Duodenal mucosa (tissue), 2 donors: Measurements from ENCODE around the gene SOX18.

Experiments
- H3K27ac ChIP-seq: one replicate; pipeline ENCODE4 v1.7.0; 2013; ENCODE audit warnings: low read depth, low read length
- H3K27me3 ChIP-seq, 2 donors: one replicate each; pipeline ENCODE4 v1.7.0; 2013; ENCODE audit warnings: low read length in 2 of 2, control low read depth in 1 of 2; ENCODE audit not compliant: insufficient read depth in 2 of 2, control insufficient read depth in 1 of 2
- H3K36me3 ChIP-seq, 2 donors: one replicate each; pipeline ENCODE4 v1.7.0; 2013; ENCODE audit warnings: low read length in 2 of 2, control low read depth in 1 of 2; ENCODE audit not compliant: insufficient read depth in 2 of 2, control insufficient read depth in 1 of 2
- H3K4me1 ChIP-seq, 2 donors: one replicate each; pipeline ENCODE4 v1.7.0; 2013; ENCODE audit warnings: low read length in 2 of 2, control low read depth in 1 of 2; ENCODE audit not compliant: insufficient read depth in 2 of 2, control insufficient read depth in 1 of 2
- H3K4me3 ChIP-seq, 2 donors: one replicate each; pipeline ENCODE4 v1.7.0; 2013; ENCODE audit warnings: low read length in 2 of 2, low read depth in 1 of 2
- H3K9ac ChIP-seq, 2 donors: one replicate each; pipeline ENCODE4 v1.7.0; 2013; ENCODE audit warnings: low read length in 2 of 2, low read depth in 1 of 2
- H3K9me3 ChIP-seq, 2 donors: one replicate each; pipeline ENCODE4 v1.7.0; 2013; ENCODE audit warnings: low read length in 2 of 2, control low read depth in 1 of 2; ENCODE audit not compliant: control insufficient read depth in 1 of 2

Gene SOX18

GRCh38 chr20:64044484-64045247, 4.8 kb downstream of the SOX18 start:
- H3K27me3 ChIP-seq: peaks cover 52 to 72% of the 10 kb centered on the region in 2 donors
- no peaks in the 10 kb centered on the region for H3K9me3 ChIP-seq
- peaks cover 0 to 1% of the 10 kb centered on the region in 2 donors for H3K4me1 ChIP-seq
- no peak overlapping the region for H3K27ac ChIP-seq
- no peak overlapping the region for H3K9ac ChIP-seq
- no peaks in the 10 kb centered on the region for H3K36me3 ChIP-seq
- no peak overlapping the region for H3K4me3 ChIP-seq

- no peaks in the 10 kb centered on the region for H3K36me3 ChIP-seq
- H3K27me3 ChIP-seq: peaks cover 56 to 76% of the 10 kb centered on the region in 2 donors
- H3K4me1 ChIP-seq: peaks cover 3 to 7% of the 10 kb centered on the region in 2 donors
- H3K9me3 ChIP-seq: no peaks in the 10 kb centered on the region
- H3K4me3 ChIP-seq: no peak overlapping the region
- H3K27ac ChIP-seq: no peak overlapping the region
- no peak overlapping the region for H3K9ac ChIP-seq
These were observed 5.7 kb downstream of the SOX18 start for GRCh38 chr20:64043768-64044167.

GRCh38 chr20:64042054-64042781, 7.2 kb downstream of the SOX18 start:
- Histone ChIP-seq H3K4me3 (peak overlapping the region; percentile 17 to 55), H3K9ac (no peak overlapping the region), H3K4me1 (peaks cover 7% of the 10 kb centered on the region in 2 donors), H3K27me3 (peaks cover 56 to 74% of the 10 kb centered on the region in 2 donors), H3K36me3 (no peaks in the 10 kb centered on the region), H3K27ac (no peak overlapping the region), H3K9me3 (no peaks in the 10 kb centered on the region)

GRCh38 chr20:64041781-64042053, 7.7 kb downstream of the SOX18 start:
- Histone ChIP-seq H3K9me3 (no peaks in the 10 kb centered on the region), H3K27ac (no peak overlapping the region), H3K4me1 (peaks cover 7 to 12% of the 10 kb centered on the region in 2 donors), H3K36me3 (no peaks in the 10 kb centered on the region), H3K9ac (no peak overlapping the region), H3K27me3 (peaks cover 57 to 75% of the 10 kb centered on the region in 2 donors), H3K4me3 (peak overlapping the region; percentile 17 to 55)

GRCh38 chr20:64041040-64041780, 8.2 kb downstream of the SOX18 start:
- Histone ChIP-seq H3K36me3 (no peaks in the 10 kb centered on the region), H3K4me1 (peaks cover 7 to 15% of the 10 kb centered on the region in 2 donors), H3K9me3 (no peaks in the 10 kb centered on the region), H3K27me3 (peaks cover 58 to 75% of the 10 kb centered on the region in 2 donors), H3K4me3 (no peak overlapping the region), H3K9ac (no peak overlapping the region), H3K27ac (no peak overlapping the region)

- H3K27ac ChIP-seq: no peak overlapping the region
- no peak overlapping the region for H3K4me3 ChIP-seq
- H3K4me1 ChIP-seq: peaks cover 7 to 22% of the 10 kb centered on the region in 2 donors
- H3K9me3 ChIP-seq: no peaks in the 10 kb centered on the region
- H3K27me3 ChIP-seq: peaks cover 53 to 75% of the 10 kb centered on the region in 2 donors
- H3K36me3 ChIP-seq: no peaks in the 10 kb centered on the region
- no peak overlapping the region for H3K9ac ChIP-seq
These were observed 9.0 kb downstream of the SOX18 start for GRCh38 chr20:64040231-64041039.

GRCh38 chr20:64039293-64040160, 9.9 kb downstream of the SOX18 start:
- Histone ChIP-seq H3K27ac (no peak overlapping the region), H3K9ac (no peak overlapping the region), H3K4me1 (peaks cover 7 to 22% of the 10 kb centered on the region in 2 donors), H3K4me3 (peak overlapping the region in 1 of 2 donors; percentile 55), H3K36me3 (peaks cover 0 to 8% of the 10 kb centered on the region in 2 donors), H3K9me3 (no peaks in the 10 kb centered on the region), H3K27me3 (peaks cover 48 to 68% of the 10 kb centered on the region in 2 donors)

GRCh38 chr20:64038565-64039292, 10.7 kb downstream of the SOX18 start:
- no peaks in the 10 kb centered on the region for H3K9me3 ChIP-seq
- peaks cover 46 to 62% of the 10 kb centered on the region in 2 donors for H3K27me3 ChIP-seq
- H3K36me3 ChIP-seq: peaks cover 7 to 15% of the 10 kb centered on the region in 2 donors
- H3K9ac ChIP-seq: no peak overlapping the region
- H3K27ac ChIP-seq: no peak overlapping the region
- peak overlapping the region; percentile 55 to 58 for H3K4me3 ChIP-seq
- peaks cover 7 to 28% of the 10 kb centered on the region in 2 donors for H3K4me1 ChIP-seq
